Psoas muscle (tissue), 8 donors: ENCODE data around the gene TBC1D1. TPM values are rescaled to one million over a fixed set of nuclear protein-coding genes. Genes with fewer than 3 reads are reported as not detected.

ENCODE experiments used
- ATAC-seq, 4 donors: fragments of 200-7000 bp; cut with Tn5 transposase; one replicate each; pipeline ENCODE4 v1.9.1; 2020; ENCODE audit warnings: moderate library complexity in 3 of 4, mild to moderate bottlenecking in 2 of 4
- DNase-seq, 2 donors: peaks; one replicate each; pipeline ENCODE4 v3.0.0-alpha.2; 2020
- H3K27ac ChIP-seq: fragments of 200-600 bp; one replicate; pipeline ENCODE4 v1.8.0; 2022
- H3K27me3 ChIP-seq, 3 donors: fragments of 200-600 bp in 1 of 3; one replicate each; pipeline versions ENCODE4 v1.6.1 to v1.8.0; 2013 to 2022; ENCODE audit warnings: low read length in 2 of 3, mild to moderate bottlenecking in 2 of 3, moderate library complexity in 1 of 3; ENCODE audit not compliant: insufficient read depth in 3 of 3
- H3K36me3 ChIP-seq, 2 donors: fragments of 200-600 bp in 1 of 2; one replicate each; pipeline versions ENCODE4 v1.6.1 to v1.8.0; 2013 to 2022; ENCODE audit warnings: low read depth in 1 of 2, mild to moderate bottlenecking in 1 of 2, moderate library complexity in 1 of 2; ENCODE audit not compliant: insufficient read depth in 1 of 2
- H3K4me1 ChIP-seq: fragments of 200-600 bp; one replicate; pipeline ENCODE4 v1.8.0; 2022
- H3K4me3 ChIP-seq: fragments of 200-600 bp; one replicate; pipeline ENCODE4 v1.8.0; 2022; ENCODE audit warnings: mild to moderate bottlenecking
- H3K9me3 ChIP-seq: fragments of 200-600 bp; one replicate; pipeline ENCODE4 v1.8.0; 2022
- CTCF ChIP-seq: fragments of 200-600 bp; IDR thresholded peaks from one replicate; pipeline ENCODE4 v1.8.0; 2022; ENCODE audit warnings: antibody characterized with exemption
- WGBS, 3 donors: extraction: QIAGEN DNeasy Blood & Tissue Kit; methylation state at CpG; one replicate each; pipeline versions ENCODE4 v1.1.6 to v1.1.7; 2013; 5-methylcytosine and 5-hydroxymethylcytosine counted together
- intact Hi-C, 2 donors: fragments of 100-400 bp; cut with DNase I; formaldehyde crosslinking; loops; one replicate each; pipeline versions ENCODE4 v1.11.0 to v1.14.2; 2022
- polyA plus RNA-seq, 3 donors: library from polyadenylated mRNA; stranded (reverse); fragments of 200-250 nt; gene quantifications; one replicate each; pipeline ENCODE4 v1.2.3, GENCODE V29; 2013
- total RNA-seq, 4 donors: library from RNA; stranded (reverse); fragmentation: NEBNext Ultra II Directional in 2 of 4; extraction: Animal tissue kit (Norgen Biotek cat#: 25700) in 2 of 4; gene quantifications; one replicate each; pipeline versions ENCODE4 v1.2.1 to v1.2.4, GENCODE V29; 2021 to 2023
- donor health status: healthy with polysubstance abuse.
- donor health status: DM: no; HTN: no; CAD: no; lungs with moderate emphysema.
- donor health status: Bipolar disorder and iron deficiency.
- donor health status: healthy.
- donor health status: DM: yes; HTN: yes; CAD: no.
- donor health status: DM: no; HTN: no; CAD: no.
- donor health status: DM: no; HTN: no; CAD: no.
- donor health status: DM: yes; HTN: yes; CAD: no.

The TBC1D1 gene
- total and polyA plus RNA-seq, 7 donors = 18.1 to 130 (median 42.5) TPM

GRCh38 chr4:37908488-37909331 is 17.8 kb downstream of the TBC1D1 start:
- ATAC-seq = peak; percentile 25 to 45 (median 28)
- Histone ChIP-seq H3K27me3 (no peaks in the 10 kb centered on the region), H3K4me1 (peaks cover 29% of the 10 kb centered on the region), H3K27ac (peak overlapping the region; percentile 60), H3K4me3 (peak overlapping the region; percentile 19), H3K9me3 (no peaks in the 10 kb centered on the region), H3K36me3 (no peaks in the 10 kb centered on the region)
- DNase-seq = no peak
- intact Hi-C loops = no loop called here
- 35 to 49% (median 39%) methylated on average over 21 of the region's 21 CpGs for WGBS, 3 donors
- no peak for TF ChIP-seq CTCF

- Histone ChIP-seq H3K4me1 (peaks cover 24% of the 10 kb centered on the region), H3K27ac (peak overlapping the region; percentile 60)
These were observed 18.6 kb downstream of the TBC1D1 start for GRCh38 chr4:37909332-37910090.

GRCh38 chr4:37910091-37910486 is 19.2 kb downstream of the TBC1D1 start:
- Histone ChIP-seq H3K27me3 (no peaks in the 10 kb centered on the region), H3K4me3 (peak overlapping the region; percentile 19), H3K27ac (no peak overlapping the region), H3K9me3 (no peaks in the 10 kb centered on the region), H3K4me1 (peaks cover 20% of the 10 kb centered on the region), H3K36me3 (no peaks in the 10 kb centered on the region)
- 22 to 36% (median 34%) methylated on average over 1 of the region's 1 CpG for WGBS, 3 donors
- TF ChIP-seq CTCF = no peak
- peak in 2 of 4 donors; percentile 76 to 81 for ATAC-seq
- DNase-seq = no peak
- intact Hi-C loops = loop anchor here in 1 of 2 donors (2.0 kb wide), 1 partner anchor 23 kb away; no protein-coding TSS in a partner anchor

More at GRCh38 chr4:37909332-37910090, 18.6 kb downstream of the TBC1D1 start:
- Histone ChIP-seq H3K9me3 (no peaks in the 10 kb centered on the region), H3K27me3 (no peaks in the 10 kb centered on the region), H3K4me3 (peak overlapping the region; percentile 19), H3K36me3 (no peaks in the 10 kb centered on the region)
- peak; percentile 66 to 89 (median 82) for ATAC-seq
- WGBS, 3 donors = 38 to 61% (median 45%) methylated on average over 8 of the region's 8 CpGs
- intact Hi-C loops = loop anchor here in 1 of 2 donors (2.0 kb wide), 1 partner anchor 23 kb away; no protein-coding TSS in a partner anchor
- DNase-seq = no peak
- no peak for TF ChIP-seq CTCF

GRCh38 chr4:37914539-37914938 is 23.7 kb downstream of the TBC1D1 start:
- H3K36me3 ChIP-seq = no peaks in the 10 kb centered on the region
- intact Hi-C loops = no loop called here
- WGBS, 3 donors = 87 to 91% (median 90%) methylated on average over 3 of the region's 3 CpGs
- no peaks in the 10 kb centered on the region for H3K9me3 ChIP-seq
- H3K4me3 ChIP-seq = no peak overlapping the region
- peaks cover 11% of the 10 kb centered on the region for H3K4me1 ChIP-seq
- H3K27me3 ChIP-seq = no peaks in the 10 kb centered on the region
- no peak overlapping the region for H3K27ac ChIP-seq
- DNase-seq = no peak
- no peak for TF ChIP-seq CTCF
- no peak for ATAC-seq
